AG04449 (cell line): Measurements from ENCODE around the gene ELFN2.
A peak's percentile ranks its signal among the peaks of the same experiment; 100 is the strongest.
"Not testable (repeated sequence)": the region's sequence is repeated elsewhere in the genome, so short reads cannot be mapped to it uniquely, and the experiment has no call there.

ENCODE experiments used
- CTCF ChIA-PET: fragments of 350-600 bp; formaldehyde crosslinking; extraction: SDS; loops from one replicate; lab custom pipeline; 2021; ENCODE audit warnings: antibody characterized with exemption; lab: Yijun Ruan, JAX
- POLR2A ChIA-PET: fragments of 400-600, 350-600 bp; formaldehyde crosslinking; extraction: SDS; loops from one replicate; lab custom pipeline; 2020; ENCODE audit warnings: antibody characterized with exemption, inconsistent platforms; lab: Yijun Ruan, JAX
- DNase-seq: peaks from one replicate; pipeline ENCODE4 v3.0.0-alpha.2; 2010; ENCODE audit warnings: low read depth, low spot score
- H3K4me3 ChIP-seq: 2 replicates; pipeline ENCODE4 v1.5.1; 2011; ENCODE audit warnings: low read depth, mild to moderate bottlenecking, control low read depth, low read length
- TF ChIP-seq, protein P1 (sequence below): IDR thresholded peaks from one replicate; pipeline ENCODE4 v1.5.1; 2011; ENCODE audit warnings: mild to moderate bottlenecking, moderate library complexity, low read length, control low read depth, inconsistent platforms; ENCODE audit not compliant: insufficient read depth; ENCODE audit errors: missing control alignments

ELFN2 gene

DNA sequence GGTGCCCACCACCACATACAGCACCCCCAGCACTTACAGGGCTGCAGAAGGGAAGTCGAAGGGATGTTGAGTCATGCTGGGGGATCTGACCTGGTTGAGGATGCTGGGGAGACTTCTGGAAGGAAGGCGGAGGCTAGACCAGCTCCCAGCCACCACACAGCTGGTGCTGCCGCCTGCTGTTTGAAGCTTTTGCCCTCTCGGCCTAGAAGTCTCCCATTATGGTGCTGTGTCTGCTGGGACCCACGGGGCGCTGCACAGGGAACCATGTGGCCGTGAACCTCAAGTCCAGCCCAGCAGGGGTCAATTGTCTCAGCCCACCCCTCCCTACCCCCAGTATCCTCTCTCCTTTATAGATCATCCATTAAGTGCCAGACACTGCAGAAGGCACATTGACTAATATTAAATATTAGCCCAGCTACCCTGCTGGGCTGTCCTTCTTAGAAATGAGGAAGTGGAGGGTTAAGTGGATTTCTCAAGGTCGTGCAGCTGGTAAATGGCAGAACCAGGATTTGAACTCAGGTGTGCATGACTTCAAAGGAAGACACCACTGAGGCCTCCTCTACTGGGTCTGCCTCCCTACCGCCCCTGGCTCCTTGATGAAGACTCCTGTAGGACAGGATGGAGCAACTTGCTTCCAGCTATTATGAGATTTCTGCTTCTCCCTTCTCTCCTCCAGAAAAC, 95.3 kb downstream of the ELFN2 start:
- no peak overlapping the region for H3K4me3 ChIP-seq
- CTCF ChIA-PET, result interaction anchor here (1.0 to 9.6 kb wide), 10 partner anchors 8 to 125 kb away, joined by 3 to 55 read pairs (median 6); no protein-coding TSS in a partner anchor
- DNase-seq, result no peak
- POLR2A ChIA-PET, result no interaction called here
- TF ChIP-seq, protein P1, sequence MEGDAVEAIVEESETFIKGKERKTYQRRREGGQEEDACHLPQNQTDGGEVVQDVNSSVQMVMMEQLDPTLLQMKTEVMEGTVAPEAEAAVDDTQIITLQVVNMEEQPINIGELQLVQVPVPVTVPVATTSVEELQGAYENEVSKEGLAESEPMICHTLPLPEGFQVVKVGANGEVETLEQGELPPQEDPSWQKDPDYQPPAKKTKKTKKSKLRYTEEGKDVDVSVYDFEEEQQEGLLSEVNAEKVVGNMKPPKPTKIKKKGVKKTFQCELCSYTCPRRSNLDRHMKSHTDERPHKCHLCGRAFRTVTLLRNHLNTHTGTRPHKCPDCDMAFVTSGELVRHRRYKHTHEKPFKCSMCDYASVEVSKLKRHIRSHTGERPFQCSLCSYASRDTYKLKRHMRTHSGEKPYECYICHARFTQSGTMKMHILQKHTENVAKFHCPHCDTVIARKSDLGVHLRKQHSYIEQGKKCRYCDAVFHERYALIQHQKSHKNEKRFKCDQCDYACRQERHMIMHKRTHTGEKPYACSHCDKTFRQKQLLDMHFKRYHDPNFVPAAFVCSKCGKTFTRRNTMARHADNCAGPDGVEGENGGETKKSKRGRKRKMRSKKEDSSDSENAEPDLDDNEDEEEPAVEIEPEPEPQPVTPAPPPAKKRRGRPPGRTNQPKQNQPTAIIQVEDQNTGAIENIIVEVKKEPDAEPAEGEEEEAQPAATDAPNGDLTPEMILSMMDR, result no peak

DNA sequence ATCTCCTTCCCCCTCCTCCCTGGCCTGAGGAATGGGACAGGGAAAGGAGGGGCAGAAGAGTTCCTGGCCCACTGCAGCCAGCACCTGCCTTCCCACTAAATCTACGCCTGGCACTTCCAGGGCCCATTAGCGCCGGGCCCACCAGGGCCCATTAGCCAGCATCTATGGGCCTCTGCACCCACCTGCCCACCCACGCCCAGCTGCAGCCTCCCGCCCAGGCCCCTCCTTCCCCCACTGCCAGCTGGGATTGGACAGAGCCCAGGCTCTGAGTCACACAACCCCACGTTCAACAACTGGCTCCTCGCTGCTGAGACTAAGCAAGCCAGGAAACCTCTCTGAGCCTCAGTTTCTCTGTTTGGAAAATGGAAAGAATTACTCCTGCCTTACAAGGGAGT, 96.2 kb downstream of the ELFN2 start:
- POLR2A ChIA-PET, result interaction anchor here (0.5 to 0.7 kb wide), 2 partner anchors 16 to 17 kb away, joined by 3 read pairs; no protein-coding TSS in a partner anchor
- CTCF ChIA-PET, result interaction anchor here (1.0 to 9.6 kb wide), 11 partner anchors 9 to 126 kb away, joined by 3 to 55 read pairs (median 5); no protein-coding TSS in a partner anchor
- no peak for DNase-seq
- H3K4me3 ChIP-seq, result no peak overlapping the region
- TF ChIP-seq, protein P1, result no peak

DNA sequence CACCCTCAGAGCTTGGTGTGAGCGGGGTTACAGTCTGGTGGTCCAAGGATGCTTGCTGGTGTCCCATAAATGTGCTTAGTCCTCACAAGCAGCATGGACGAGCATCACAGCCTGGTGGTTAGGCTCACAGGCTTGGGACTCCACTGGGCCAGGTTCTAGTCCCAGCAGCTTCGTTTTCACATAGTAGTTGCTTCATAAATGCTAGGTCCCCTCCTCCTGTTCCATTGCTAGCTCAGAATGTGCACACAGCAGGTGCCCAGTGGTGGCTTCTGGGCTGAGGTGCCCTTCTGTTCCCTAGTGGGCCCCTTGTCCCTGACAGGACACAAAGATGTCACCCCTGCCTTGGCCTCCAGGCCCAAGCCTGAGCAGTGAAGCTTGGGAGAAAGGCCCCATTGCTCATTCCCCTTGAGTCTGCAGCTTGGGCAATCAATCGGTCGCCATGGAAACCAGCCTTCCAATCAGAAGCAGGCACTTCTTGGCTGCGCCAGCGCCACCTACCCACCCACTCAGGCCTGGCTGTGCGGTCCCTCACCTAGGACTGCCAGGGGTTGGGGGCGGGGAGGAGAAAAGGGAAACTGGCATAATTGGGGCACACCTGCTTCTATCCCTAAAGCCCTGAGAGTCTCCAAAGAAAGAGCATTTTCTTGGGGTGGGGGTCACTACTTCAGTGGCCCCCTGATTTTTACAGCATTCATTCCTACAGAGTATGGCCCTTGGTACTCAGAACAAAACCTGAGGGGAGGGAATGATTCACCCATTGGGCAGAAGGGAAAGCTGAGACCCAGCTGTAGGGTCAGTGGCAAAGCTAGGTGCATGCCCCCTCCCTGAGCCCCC, 96.9 kb downstream of the ELFN2 start:
- DNase-seq, result no peak
- ChIA-PET CTCF (interaction anchor here (1.0 to 9.6 kb wide), 9 partner anchors 9 to 126 kb away, joined by 3 to 55 read pairs (median 6); no protein-coding TSS in a partner anchor), POLR2A (no interaction called here)
- TF ChIP-seq, protein P1, result peak; percentile 40
- H3K4me3 ChIP-seq, result no peak overlapping the region

DNA sequence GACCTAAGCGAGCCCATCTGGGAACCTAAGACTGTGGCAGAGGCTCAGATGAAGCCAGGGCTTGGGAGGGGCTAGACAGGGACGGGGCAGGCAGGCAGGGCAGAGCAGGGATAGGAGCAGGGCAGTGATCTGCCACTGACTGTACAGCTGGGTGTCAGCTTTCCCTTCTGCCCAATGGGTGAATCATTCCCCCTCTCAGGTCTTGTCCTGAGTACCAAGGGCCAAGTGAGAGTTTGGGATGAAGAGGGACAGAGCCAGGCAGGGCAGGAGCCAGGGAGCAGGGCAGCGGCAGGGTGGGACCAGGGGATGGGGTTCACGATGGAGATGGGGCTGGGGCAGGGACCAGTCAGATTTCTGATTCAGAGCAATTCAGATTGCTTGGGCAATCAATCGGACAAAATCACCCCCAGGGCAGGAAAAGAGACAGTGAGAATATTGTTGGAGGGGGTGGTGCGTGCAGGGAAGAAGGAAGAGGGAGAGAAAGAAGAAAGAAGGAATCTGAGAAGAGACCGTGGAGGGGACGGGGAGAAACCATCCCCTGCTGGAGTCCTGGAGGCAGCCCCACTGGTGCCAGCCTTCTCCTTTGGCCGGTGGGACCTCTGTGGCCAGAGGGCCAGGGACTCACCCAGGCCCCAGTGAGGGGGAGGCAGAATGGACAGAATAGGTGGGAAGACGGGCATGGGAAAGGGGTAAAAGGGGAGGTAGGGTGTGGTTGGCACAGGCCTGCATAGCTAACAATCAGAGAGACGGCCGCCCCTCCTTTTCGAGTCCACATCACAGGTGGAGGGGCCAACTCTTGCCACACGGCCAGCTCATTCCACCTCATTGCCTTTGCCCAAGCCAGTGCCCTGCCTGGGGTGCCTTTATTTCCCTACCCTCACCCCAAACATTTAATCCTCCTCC, 97.8 kb downstream of the ELFN2 start:
- ChIA-PET CTCF (interaction anchor here (1.0 to 9.6 kb wide), 7 partner anchors 8 to 127 kb away, joined by 3 to 55 read pairs (median 6); no protein-coding TSS in a partner anchor), POLR2A (no interaction called here)
- TF ChIP-seq, protein P1, result no peak
- H3K4me3 ChIP-seq, result no peak overlapping the region
- no peak for DNase-seq

DNA sequence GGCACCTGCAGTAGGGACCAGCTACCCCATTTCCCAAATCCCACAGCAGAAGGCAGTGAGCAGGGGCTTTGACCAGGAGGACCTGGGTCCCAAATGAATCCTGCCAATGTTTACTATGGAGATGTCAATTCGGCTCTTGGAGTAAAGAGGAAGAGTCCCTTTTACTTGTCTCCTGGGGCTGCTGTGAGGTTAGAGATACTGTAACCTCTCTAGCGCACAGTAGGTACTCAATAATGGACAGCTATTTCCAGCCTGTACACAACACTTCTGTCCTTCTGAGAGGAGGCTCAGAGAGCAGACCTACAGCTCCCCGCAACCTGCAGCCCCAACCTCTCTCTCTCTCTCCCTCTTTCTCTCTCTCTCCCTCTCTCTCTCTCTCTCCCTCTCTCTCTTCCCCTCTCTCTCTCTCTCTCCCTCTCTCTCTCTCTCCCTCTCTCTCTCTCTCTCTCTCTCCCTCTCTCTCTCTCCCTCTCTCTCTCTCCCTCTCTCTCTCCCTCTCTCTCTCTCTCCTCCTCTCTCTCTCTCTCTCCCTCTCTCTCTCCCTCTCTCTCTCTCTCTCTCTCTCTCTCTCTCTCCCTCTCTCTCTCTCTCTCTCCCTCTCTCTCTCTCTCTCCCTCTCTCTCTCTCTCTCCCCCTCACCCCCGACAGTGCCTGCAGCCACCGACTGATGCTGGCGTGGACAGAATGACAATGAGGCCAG, 98.6 kb downstream of the ELFN2 start:
- not testable (repeated sequence) for DNase-seq, H3K4me3 ChIP-seq
- ChIA-PET CTCF (interaction anchor here (0.7 to 1.5 kb wide), 6 partner anchors 12 to 278 kb away, joined by 3 to 17 read pairs (median 5); no protein-coding TSS in a partner anchor), POLR2A (interaction anchor here (0.6 to 0.8 kb wide), 2 partner anchors 24 to 54 kb away, joined by 3 read pairs; no protein-coding TSS in a partner anchor)

DNA sequence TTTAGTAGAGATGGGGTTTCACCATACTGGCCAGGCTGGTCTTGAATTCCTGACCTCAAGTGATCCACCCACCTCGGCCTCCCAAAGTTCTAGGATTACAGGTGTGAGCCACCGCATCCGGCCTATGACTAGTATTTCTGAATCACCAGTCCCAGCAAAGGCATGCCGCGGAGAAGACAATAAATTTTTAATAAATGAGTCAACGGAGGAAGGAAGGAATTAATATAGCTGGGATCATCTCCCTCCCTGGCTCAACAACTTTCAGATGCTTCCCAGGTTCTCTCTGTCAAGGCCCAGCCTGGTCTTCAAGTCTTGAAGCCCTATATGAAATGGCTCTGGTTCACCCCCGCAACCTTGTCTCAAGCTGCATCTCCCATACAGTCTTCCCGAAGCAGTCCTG, 99.3 kb downstream of the ELFN2 start:
- TF ChIP-seq, protein P1, result no peak
- ChIA-PET CTCF (interaction anchor here (0.7 to 1.5 kb wide), 6 partner anchors 11 to 279 kb away, joined by 3 to 17 read pairs (median 5); no protein-coding TSS in a partner anchor), POLR2A (interaction anchor here (0.6 to 0.8 kb wide), 2 partner anchors 23 to 55 kb away, joined by 3 read pairs; no protein-coding TSS in a partner anchor)
- no peak overlapping the region for H3K4me3 ChIP-seq
- DNase-seq, result no peak
